ENCODE measurements around the gene CIAO2A.
"Not testable (repeated sequence)": the region's sequence is repeated elsewhere in the genome, so short reads cannot be mapped to it uniquely, and the experiment has no call there.

Gene CIAO2A

DNA sequence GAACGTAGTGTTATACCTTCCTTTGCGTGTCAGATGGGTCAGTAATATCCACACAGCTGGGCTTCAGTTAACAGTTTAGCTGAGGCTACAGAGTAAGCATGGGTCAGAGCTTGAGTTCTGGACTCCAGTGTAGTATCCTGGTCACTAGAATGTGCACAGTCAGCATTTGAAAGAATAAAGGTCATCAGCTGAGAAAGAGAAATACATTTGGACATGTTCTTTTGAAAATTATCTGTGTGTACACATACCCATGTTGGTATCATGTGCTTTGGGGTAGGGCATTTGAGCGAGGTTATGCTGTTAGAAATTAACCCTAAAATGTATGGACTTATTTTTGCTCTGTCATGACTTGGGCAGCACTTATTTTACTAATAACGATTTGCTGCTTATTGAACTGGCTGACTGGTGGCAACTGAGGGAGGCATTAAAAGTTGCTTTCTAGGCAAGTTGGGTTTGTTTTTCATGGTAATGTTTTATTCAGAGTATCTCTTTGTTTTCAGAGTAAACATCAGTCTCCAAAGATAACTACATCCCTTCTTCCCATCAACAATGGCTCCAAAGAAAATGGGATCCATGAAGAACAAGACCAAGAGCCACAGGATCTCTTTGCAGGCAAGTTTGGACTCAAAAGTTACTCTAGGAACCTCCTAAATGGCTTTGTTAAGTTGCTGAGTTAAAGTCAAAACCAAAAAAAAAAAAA lies 18.6 kb upstream of the CIAO2A start:
- DNase-seq (ENCODE audit: extremely low read depth in 1 of 2, low read depth in 1 of 2), result no peak

DNA sequence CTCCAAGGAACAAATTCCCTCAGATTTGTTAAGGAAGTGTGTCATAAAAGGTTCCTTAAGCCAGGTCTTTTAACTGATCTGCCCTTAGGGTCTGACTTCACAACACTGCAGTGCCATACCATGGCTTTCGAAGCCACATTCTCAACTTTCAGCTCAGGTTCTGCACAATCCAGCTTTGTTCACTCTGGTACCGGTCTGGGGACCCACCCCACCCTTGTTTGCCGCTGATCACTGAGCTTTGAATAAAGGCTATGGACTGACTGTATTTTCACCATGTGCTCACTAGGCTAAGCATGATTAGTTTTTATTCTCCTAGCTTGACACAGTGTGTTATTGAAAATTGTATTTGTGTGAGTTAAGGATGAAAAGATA lies 18.0 kb upstream of the CIAO2A start:
- no peak for DNase-seq (ENCODE audit: extremely low read depth in 1 of 2, low read depth in 1 of 2)

DNA sequence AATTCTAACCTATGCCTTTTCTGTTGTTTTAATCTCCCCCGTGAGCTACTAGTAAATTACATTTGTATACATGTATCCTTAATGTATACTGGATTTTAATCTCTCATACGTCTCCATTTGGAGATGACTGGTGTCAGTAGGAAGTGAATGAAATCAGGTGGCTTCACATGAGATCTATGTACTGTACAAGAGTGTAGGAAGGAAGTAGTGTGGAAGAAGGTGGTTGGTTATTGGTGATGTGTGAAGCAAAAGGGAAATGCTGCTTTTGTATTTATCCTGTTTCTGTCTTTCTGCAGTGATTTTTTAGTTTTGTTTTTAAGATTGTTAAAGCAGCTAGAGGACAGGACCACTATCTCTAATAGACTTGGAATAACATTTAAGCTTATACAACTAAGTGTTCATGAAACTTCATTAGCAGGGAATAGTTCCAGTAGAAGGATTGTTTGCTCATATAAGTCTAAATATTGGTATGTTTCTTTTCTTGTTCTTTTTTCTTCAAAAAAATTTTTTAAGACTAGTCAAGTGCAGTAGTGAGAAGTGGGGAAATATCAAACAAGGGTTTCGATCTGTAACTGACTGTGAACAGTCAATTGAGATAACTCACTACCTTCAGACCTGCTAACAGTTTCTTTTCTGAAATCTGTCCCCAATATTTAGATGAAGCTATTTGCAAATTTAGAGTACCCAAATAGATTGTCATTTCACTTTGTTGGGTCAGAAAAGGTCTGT lies 17.5 kb upstream of the CIAO2A start:
- no peak for DNase-seq (ENCODE audit: extremely low read depth in 1 of 2, low read depth in 1 of 2)

DNA sequence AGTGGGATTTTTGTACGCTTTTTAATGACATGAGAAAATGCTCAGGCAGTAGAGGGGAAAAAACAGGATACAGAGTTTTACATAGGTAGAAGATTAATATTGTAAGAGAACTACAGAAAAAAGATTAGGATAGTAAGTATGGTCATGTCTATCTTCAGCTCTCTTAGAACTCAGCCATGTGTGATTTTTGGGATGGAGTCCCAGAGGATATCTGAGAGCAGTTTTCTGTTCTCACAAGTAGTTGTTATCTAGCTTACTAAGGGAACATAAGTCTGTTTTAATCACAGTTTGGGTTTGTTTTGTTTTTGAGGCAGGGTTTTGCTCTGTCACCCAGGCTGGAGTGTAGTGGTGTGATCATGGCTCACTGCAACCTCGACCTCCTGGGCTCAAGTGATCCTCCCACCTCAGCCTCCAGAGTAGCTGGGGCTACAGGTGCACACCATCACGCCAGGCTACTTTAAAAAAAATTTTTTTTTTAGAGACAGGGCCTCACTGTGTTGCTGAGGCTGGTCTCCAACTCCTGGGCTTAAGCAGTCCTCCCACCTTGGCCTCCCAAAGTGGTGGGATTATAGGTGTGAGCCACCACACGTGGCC lies 16.6 kb upstream of the CIAO2A start:
- not testable (repeated sequence) for DNase-seq (ENCODE audit: extremely low read depth in 1 of 2, low read depth in 1 of 2)

DNA sequence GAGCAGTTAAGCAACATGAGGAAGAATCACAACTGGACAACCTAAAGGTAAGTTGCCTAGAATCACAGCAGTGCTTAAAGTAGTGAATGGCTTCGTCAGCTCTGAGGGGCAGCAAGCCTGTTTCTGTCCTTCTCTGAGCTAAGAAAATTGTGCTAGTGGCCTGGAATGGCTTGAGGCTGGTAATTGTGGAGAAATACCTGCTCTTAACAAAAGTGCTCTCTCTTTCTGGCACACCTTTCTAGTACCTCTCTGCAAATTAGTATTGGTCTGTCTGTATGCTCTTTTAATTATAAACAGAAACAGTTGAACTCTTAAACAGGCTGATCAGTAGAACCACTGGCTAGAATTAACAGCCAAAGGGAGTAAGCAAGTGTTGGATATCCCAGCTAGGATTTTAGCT lies 13.7 kb upstream of the CIAO2A start:
- no peak for DNase-seq (ENCODE audit: extremely low read depth in 1 of 2, low read depth in 1 of 2)

DNA sequence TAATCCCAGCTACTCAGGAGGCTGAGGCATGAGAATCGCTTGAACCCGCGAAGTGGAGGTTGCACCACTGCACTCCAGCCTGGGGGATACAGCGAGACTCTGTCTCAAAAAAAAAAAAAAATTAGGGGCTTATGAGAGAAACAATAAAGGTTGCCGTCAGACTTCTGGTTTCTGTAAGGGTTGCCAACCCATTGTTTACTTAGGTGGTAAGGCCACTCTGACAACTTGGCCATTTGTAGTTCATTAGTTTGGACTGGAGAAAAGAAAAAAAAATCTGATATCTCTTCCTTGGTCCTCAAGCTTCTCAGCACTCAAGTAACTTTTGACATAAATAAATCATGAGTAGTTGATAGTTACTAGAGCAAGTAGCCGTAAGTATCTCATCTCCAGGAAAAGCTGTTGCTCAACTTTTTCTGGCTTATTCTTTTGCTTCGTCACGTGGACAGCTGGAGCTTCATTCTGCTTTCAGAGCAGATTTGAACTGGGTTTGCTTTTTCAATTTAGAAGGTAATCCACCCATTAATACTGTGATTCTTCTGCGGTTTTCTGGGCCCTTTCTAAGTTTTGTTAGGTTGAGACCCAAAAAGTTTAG lies 11.6 kb upstream of the CIAO2A start:
- DNase-seq (ENCODE audit: extremely low read depth in 1 of 2, low read depth in 1 of 2), result no peak

DNA sequence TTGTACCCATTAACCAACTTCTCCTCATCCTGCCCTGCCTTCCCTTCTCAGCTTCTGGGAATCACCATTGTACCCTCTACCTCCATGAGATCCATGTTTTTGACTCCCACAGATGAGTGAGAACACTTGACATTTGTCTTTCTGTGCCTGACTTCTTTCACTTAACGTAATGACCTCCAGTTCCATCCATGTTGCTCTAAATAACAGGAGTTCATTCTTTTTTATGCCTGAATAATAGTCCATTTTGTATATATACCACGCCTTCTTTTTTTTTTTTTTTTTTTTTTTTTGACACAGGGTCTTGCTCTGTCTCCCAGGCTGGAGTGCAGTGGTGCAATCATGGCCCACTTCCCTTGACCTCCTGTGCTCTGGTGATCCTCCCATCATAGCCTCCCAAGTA lies 8.9 kb upstream of the CIAO2A start:
- no peak for DNase-seq (ENCODE audit: extremely low read depth in 1 of 2, low read depth in 1 of 2)

DNA sequence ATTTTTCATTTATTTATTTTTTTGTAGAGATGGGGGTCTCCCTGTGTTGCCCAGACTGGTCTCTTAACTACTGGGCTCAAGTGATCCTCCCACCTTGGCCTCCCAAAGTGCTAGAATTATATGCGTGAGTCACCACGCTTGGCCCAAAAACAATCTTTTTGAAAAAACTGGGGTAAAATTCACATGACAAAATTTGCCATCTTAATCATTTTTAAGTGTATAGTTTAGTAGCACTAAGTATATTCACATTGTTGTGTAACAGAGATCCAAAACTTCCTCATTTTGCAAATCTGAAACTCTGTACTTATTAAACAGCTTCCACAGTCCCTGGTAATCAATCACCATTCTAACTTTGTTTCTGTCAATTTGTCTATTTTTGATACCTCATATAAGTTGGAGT lies 7.3 kb upstream of the CIAO2A start:
- no peak for DNase-seq (ENCODE audit: extremely low read depth in 1 of 2, low read depth in 1 of 2)

DNA sequence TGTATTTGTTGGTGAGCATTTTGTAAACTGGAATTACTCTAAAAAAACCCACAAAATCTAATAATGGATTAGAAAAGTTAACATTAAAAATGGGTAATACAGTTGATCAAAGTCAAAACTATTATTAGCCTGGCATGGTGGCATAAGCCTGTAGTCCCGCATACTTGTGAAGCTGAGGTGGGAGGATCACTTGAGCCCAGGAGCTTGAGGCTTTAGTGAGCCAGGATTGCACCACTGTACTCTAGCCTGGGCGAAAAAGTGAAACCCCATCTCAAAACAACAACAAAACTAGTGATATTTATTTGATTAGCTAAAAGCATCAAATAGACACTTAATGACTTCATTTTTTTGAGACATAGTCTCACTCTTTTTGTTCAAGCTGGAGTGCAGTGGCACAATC lies 5.7 kb upstream of the CIAO2A start:
- no peak for DNase-seq (ENCODE audit: extremely low read depth in 1 of 2, low read depth in 1 of 2)

DNA sequence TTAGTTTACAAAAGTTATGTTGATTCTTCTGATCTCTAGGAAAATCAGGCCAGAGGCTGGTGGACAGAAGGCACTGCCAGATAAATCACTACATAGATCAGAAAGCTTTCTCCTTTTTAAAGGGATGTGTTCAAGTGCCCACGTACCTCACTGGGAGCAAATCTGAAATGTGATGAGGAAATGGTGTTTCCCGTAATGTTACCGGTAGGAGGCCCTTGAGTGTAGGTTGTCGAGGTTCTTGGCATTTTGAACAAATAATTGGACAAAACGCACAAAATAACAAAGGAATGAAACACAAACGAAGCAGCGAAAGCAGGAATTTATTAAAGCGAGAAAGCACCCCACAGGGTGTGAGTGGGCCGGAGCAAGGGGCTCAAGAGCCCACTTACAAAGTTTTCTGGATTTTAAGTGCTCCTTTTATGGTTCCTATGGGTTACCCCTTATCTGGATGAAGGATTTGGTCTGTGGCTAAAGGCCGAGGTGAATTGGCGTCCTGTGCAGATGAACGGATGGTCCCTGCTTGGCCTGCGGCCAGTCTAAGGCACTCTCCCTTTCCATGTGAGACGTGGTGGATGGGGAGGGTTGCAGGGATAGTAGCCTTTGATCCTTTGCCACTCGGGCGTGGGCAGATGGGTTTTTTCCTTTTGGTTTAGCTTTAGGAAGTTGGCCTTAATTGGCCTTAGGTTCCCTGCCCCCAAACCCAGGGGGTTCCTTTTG lies 3.2 kb upstream of the CIAO2A start:
- no peak for DNase-seq (ENCODE audit: extremely low read depth in 1 of 2, low read depth in 1 of 2)

DNA sequence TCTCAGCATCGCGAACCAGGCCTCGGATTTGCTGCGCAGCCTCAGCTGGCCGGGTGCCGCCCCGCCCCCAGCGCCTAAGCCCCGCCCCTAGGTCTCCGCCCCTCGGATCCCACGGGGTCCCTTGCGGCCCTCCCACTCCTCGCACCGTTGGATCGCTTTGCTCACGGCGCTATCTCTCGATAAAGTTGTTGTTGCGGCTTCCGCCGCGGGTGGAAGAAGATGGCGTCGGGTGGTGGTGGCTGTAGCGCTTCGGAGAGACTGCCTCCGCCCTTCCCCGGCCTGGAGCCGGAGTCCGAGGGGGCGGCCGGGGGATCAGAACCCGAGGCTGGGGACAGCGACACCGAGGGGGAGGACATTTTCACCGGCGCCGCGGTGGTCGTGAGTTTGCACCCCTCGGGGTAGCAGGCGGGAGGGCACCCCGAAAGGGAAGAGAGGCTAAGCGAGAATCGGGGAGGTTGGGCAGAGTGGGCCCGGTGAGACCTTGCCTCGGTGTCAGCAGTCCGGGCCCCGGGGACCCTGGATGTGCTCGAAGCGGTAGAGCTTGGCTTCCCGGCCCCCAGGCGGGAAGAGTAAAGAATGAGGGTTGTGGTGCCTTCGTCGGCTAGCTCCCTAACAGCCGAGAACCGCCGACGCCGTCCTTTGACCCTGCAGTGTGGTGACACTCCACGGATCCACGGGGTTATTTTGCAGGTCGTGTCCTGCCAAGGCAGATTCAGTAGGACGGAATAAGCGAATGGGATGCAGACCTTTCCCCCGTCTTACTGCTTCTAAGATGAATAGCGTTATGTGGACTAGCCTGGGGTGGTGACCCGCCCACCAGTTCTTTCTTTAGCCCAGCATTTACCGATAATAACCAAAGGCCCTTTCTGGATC lies 2.4 kb upstream of the CIAO2A start, which contains the start of gene SNX1:
SNX1 (plus strand) TSS at position 188 of the 873 bp plus-strand sequence; CDS start at position 220, 32 bp downstream.
- peak; percentile 88 to 97 for DNase-seq (ENCODE audit: extremely low read depth in 1 of 2, low read depth in 1 of 2)

DNA sequence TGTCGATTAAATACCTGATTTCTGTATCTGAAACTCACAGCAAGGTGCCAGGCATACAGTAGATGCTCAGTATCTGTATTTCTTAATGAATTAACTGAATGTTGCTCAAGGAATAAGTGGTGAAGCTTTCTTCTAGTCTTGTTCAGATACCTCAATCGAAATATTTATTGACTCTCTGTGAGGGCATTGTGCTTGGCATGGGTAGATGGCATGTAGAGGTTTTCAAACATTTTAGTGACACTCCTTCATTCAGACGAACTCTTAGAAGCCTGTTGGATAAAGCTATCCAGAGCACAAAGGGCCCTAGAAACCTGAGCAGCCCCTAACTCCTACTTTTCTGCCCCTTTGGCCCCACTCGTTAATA lies 1.8 kb upstream of the CIAO2A start:
- no peak for DNase-seq (ENCODE audit: extremely low read depth in 1 of 2, low read depth in 1 of 2)

DNA sequence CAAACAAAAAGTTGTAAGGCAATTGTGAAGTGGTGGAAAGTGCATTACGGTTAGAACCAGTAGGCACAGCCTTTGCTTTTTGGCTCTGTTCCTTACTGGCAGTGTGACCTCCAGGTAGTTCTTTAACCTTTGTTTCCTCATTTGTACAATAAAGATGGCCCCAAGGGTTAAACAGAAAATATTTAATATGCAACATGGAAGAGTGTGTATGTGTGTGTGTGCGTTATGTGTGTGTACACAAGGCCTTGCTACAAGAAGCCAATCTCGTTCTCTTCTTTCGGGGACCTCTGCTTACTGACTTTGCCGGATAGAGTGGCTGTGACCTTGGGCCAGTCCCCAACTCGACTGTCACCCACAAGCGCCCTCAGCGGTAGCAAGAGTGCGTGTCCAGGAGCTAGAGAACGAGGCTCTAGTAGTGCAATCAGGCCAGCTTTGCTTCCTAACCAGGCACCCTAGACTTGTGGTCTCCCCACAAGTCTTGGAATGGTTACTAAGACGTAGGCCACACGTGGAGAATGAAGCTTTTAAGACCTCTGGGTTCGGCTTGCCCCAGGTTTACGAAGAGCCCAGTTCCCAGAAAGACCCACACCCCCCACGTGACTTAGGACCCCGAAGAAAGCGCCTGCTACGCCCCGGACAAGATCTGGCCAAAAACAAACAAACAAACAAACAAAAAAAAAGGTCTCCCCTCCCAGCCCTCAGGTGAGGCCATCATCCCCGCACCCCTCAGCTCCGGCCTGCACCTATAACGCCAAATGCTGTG lies 593 bp downstream of the CIAO2A start:
- no peak for DNase-seq (ENCODE audit: extremely low read depth in 1 of 2, low read depth in 1 of 2)

DNA sequence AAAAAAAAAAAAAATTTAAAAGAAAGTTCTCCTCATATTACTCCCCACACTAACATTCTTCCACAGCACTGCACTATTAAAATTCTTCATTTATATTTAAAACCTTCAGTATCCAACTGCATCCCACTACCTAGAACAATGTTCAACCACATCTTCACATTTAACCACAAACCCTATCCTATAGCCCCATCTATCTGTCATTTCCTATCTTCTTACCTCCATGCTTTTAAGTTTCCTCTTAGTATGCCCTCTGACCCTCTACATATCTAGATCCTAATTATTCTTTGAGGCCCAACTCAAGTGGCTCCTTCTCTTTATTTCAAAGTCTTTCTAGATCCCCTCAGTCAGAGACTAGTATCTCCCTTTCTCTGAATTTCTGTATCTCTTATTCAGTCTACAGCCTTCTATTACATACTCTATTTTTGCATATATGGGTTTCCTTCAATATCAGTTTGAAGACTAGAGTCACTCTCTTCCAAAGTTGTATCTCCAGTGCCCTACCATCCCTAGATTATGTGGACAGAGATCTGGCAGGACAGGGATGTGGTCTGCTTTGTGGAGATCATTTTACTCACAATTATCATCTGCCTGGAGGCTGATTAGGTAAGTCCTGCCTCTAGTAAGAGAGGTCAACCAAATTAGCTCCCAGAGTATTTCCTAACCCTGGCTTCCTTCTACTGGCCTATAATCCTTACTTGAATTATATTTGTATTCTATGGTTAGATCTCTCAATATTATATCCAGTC lies 1.4 kb downstream of the CIAO2A start:
- DNase-seq (ENCODE audit: extremely low read depth in 1 of 2, low read depth in 1 of 2), result no peak

DNA sequence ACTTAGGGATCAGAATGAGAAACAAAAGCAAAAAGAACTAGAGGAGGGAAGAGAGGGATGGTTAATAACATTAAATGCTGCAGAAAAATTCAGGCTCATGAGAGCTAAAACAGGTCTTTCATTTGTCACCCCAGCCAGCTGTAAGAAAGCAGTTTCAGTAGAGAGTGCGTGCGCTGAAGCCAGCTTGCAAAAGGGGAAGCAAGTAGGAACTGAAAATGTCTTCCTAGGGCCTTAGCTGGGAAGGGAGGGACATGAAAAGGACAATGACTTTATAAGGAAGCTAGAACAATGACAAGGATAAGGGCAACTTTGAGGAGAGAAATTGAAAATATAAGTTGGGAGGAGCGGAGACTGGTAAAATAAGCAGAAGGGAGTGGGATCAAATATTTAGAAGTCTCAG lies 3.1 kb downstream of the CIAO2A start:
- DNase-seq (ENCODE audit: extremely low read depth in 1 of 2, low read depth in 1 of 2), result no peak

DNA sequence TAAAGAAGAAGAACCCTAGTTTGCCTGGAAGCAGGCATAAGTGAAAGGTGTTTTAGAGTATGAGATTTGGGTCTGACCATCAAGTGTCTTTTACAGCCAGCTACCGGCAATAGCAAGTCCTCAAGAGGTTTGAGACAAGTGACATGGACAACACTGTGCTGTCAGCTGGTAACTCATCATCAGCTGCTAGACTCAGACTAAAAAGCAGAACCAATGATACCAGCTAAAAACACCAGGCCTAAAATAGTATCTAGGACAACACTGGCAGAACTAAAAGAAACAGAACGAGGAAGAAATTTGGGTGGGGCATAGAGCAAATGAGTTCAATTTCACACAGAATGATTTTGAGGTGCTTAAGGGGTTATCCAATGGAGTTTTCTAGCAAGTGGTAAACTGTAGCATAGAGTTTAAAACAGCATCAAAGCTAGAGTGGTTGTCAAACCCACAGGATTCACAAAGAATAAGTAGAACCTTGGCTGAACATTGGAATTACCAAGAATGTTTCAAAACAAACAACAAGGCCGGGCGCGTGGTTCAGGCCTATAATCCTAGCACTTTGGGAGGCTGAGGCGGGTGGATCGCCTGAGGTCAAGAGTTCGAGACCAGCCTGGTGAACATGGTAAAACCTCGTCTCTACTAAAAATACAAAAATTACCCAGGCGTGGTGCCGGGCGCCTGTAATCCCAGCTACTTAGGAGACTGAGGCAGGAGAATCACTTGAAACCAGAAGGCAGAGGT lies 3.9 kb downstream of the CIAO2A start:
- DNase-seq (ENCODE audit: extremely low read depth in 1 of 2, low read depth in 1 of 2), result no peak

DNA sequence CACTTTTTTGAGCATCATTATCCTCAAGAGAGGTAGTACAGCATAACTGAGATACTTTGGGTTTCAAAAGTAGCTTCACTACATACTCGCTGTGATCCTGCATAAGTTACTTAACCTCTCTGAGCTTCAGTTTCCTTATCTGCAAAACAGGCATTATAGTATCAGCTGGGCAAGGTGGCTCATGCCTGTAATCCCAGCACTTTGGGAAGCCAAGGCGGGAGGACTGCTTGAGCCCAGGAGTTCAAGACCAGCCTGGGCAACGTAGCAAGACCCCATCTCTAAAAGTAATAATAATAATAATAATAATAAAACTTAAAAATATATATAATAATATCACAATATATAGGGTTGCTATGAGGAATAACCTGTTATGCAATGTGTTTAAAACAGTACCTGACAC lies 10.9 kb downstream of the CIAO2A start:
- DNase-seq (ENCODE audit: extremely low read depth in 1 of 2, low read depth in 1 of 2), result no peak

DNA sequence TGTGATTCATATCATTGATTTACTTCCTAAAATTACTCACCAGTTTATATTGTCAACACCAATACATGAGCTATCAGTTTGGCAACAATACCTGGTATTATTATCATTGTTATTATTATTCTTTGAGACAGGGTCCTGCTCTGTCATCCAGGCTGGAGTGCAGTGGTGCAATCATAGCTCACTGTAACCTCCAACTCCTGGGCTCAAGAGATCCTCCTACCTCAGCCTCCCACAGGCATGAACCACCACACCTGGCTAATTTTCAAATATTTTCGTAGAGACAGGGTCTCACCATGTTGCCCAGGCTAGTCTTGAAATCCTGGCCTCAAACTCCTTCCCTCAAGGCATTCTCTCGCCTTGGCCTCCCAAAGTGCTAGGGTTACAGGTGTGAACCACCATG lies 20.1 kb downstream of the CIAO2A start:
- DNase-seq (ENCODE audit: extremely low read depth in 1 of 2, low read depth in 1 of 2), result not testable (repeated sequence)

Data from activated CD8-positive, alpha-beta memory T cell treated with anti-CD3 and anti-CD28 coated beads for 1 hour (primary cell).